CD14-positive monocyte (primary cell): ENCODE results near the gene CGB2. TPM values are rescaled to one million over a fixed set of nuclear protein-coding genes. Genes with fewer than 3 reads are reported as not detected.
"Not testable (repeated sequence)": the region's sequence is repeated elsewhere in the genome, so short reads cannot be mapped to it uniquely, and the experiment has no call there.

Experiments used
- DNase-seq, 3 donors: peaks; one replicate each; pipeline ENCODE4 v3.0.0-alpha.2; 2011 to 2022
- H2AFZ ChIP-seq: 2 replicates; pipeline ENCODE4 v1.6.0; 2012; ENCODE audit warnings: mild to moderate bottlenecking, low read depth, low read length, inconsistent platforms; ENCODE audit not compliant: insufficient read depth, poor library complexity, severe bottlenecking
- H3K27ac ChIP-seq, 2 donors: 1 replicate in 1 of 2; 2 replicates in 1 of 2; pipeline ENCODE4 v1.5.1; 2012 to 2013; ENCODE audit warnings: low read length in 2 of 2, control low read depth in 1 of 2, inconsistent platforms in 1 of 2, low read depth in 1 of 2, mild to moderate bottlenecking in 1 of 2
- H3K27me3 ChIP-seq, 2 donors: one replicate each; pipeline versions ENCODE4 v1.6.0 to v1.6.1; 2011 to 2013; ENCODE audit warnings: low read length in 2 of 2; ENCODE audit not compliant: control insufficient read depth in 2 of 2, insufficient read depth in 2 of 2
- H3K36me3 ChIP-seq, 2 donors: replicated peaks in 1 of 2; 1 replicate in 1 of 2; 2 replicates in 1 of 2; pipeline versions ENCODE4 v1.5.1 to v1.6.1; 2012 to 2013; ENCODE audit warnings: low read length in 2 of 2, control low read depth in 1 of 2, inconsistent platforms in 1 of 2, mild to moderate bottlenecking in 1 of 2; ENCODE audit not compliant: insufficient read depth in 2 of 2, control insufficient read depth in 1 of 2
- H3K4me1 ChIP-seq, 2 donors: 1 replicate in 1 of 2; 2 replicates in 1 of 2; pipeline versions ENCODE4 v1.5.1 to v1.6.1; 2012 to 2013; ENCODE audit warnings: low read length in 2 of 2, control low read depth in 1 of 2, inconsistent platforms in 1 of 2, mild to moderate bottlenecking in 1 of 2, moderate library complexity in 1 of 2; ENCODE audit not compliant: insufficient read depth in 2 of 2, control insufficient read depth in 1 of 2
- H3K4me2 ChIP-seq: replicated peaks from 2 replicates; pipeline ENCODE3; 2012; ENCODE audit warnings: low read length, moderate library complexity, mild to moderate bottlenecking; ENCODE audit not compliant: poor library complexity, severe bottlenecking; ENCODE audit errors: extremely low read depth
- H3K4me3 ChIP-seq, 3 experiments: fragments of 200-600 bp in 1 of 3; sonication (generic) in 1 of 3; replicated peaks in 1 of 3; 1 replicate in 2 of 3; 2 replicates in 1 of 3; pipeline ENCODE4 v1.5.1; 2011 to 2013; ENCODE audit warnings: low read length in 3 of 3, mild to moderate bottlenecking in 3 of 3, control low read depth in 2 of 3, low read depth in 2 of 3, inconsistent platforms in 1 of 3, moderate library complexity in 1 of 3
- H3K79me2 ChIP-seq: 2 replicates; pipeline ENCODE4 v1.6.0; 2012; ENCODE audit warnings: mild to moderate bottlenecking, control low read depth, inconsistent platforms, low read length, moderate library complexity; ENCODE audit not compliant: insufficient read depth
- H3K9ac ChIP-seq: 2 replicates; pipeline ENCODE4 v1.6.0; 2017; ENCODE audit warnings: low read length, mild to moderate bottlenecking; ENCODE audit not compliant: insufficient read depth, poor library complexity, severe bottlenecking
- H3K9me3 ChIP-seq, 2 donors: replicated peaks in 1 of 2; 1 replicate in 1 of 2; 2 replicates in 1 of 2; pipeline versions ENCODE4 v1.5.1 to v1.6.1; 2012 to 2013; ENCODE audit warnings: low read length in 2 of 2, control low read depth in 1 of 2; ENCODE audit not compliant: control insufficient read depth in 1 of 2, insufficient read depth in 1 of 2
- H4K20me1 ChIP-seq: 2 replicates; pipeline ENCODE4 v1.6.0; 2012; ENCODE audit warnings: mild to moderate bottlenecking, low read length, control low read depth, moderate library complexity; ENCODE audit not compliant: insufficient read depth
- H3K27ac Mint-ChIP-seq, 7 donors: one replicate each; pipeline ENCODE4 v1.8.0; 2020; ENCODE audit warnings: mild to moderate bottlenecking in 7 of 7, mixed read lengths in 7 of 7, moderate library complexity in 6 of 7, inconsistent platforms in 2 of 7
- H3K27me3 Mint-ChIP-seq, 3 donors: one replicate each; pipeline ENCODE4 v1.8.0; 2021 to 2022; ENCODE audit warnings: low read depth in 3 of 3, mild to moderate bottlenecking in 3 of 3, mixed read lengths in 3 of 3, moderate library complexity in 3 of 3, inconsistent platforms in 1 of 3
- H3K36me3 Mint-ChIP-seq, 2 donors: one replicate each; pipeline ENCODE4 v1.8.0; 2020; ENCODE audit warnings: mixed read lengths in 2 of 2, inconsistent platforms in 1 of 2, mild to moderate bottlenecking in 1 of 2
- H3K4me1 Mint-ChIP-seq: one replicate; pipeline ENCODE4 v1.8.0; 2020; ENCODE audit warnings: mild to moderate bottlenecking, mixed read lengths
- H3K4me3 Mint-ChIP-seq, 2 donors: one replicate each; pipeline ENCODE4 v1.8.0; 2020; ENCODE audit warnings: mild to moderate bottlenecking in 2 of 2, mixed read lengths in 2 of 2, moderate library complexity in 1 of 2
- H3K9me3 Mint-ChIP-seq, 7 donors: one replicate each; pipeline ENCODE4 v1.8.0; 2020 to 2022; ENCODE audit warnings: mixed read lengths in 7 of 7, mild to moderate bottlenecking in 6 of 7, moderate library complexity in 6 of 7, inconsistent platforms in 2 of 7
- WGBS: methylation state at CpG from one replicate; pipeline ENCODE4 v1.1.5; 2013; ENCODE audit warnings: missing lambda C conversion rate; ENCODE audit not compliant: insufficient coverage; 5-methylcytosine and 5-hydroxymethylcytosine counted together
- intact Hi-C, 2 donors: fragments of 100-400 bp; cut with micrococcal nuclease; formaldehyde crosslinking; loops; one replicate each; pipeline versions ENCODE4 v1.15.0 to v1.15.1; 2023
- polyA plus RNA-seq, 3 donors: library from polyadenylated mRNA; depleted of rRNA in 1 of 3; unstranded in 2 of 3; stranded (reverse) in 1 of 3; fragments of 300-500 nt in 2 of 3; fragments of >200 nt in 1 of 3; fragmentation: Illumina TruSeq in 2 of 3; gene quantifications; 1 replicate in 2 of 3; 2 replicates in 1 of 3; pipeline ENCODE4 v1.2.3, GENCODE V29; 2012 to 2021
- TF ChIP-seq, protein P1 (sequence below): fragments of 200-600 bp; IDR thresholded peaks from one replicate; pipeline ENCODE4 v1.8.0; 2022; ENCODE audit warnings: antibody characterized with exemption, mild to moderate bottlenecking

Gene CGB2
- polyA plus RNA-seq, 3 donors: not detected

DNA sequence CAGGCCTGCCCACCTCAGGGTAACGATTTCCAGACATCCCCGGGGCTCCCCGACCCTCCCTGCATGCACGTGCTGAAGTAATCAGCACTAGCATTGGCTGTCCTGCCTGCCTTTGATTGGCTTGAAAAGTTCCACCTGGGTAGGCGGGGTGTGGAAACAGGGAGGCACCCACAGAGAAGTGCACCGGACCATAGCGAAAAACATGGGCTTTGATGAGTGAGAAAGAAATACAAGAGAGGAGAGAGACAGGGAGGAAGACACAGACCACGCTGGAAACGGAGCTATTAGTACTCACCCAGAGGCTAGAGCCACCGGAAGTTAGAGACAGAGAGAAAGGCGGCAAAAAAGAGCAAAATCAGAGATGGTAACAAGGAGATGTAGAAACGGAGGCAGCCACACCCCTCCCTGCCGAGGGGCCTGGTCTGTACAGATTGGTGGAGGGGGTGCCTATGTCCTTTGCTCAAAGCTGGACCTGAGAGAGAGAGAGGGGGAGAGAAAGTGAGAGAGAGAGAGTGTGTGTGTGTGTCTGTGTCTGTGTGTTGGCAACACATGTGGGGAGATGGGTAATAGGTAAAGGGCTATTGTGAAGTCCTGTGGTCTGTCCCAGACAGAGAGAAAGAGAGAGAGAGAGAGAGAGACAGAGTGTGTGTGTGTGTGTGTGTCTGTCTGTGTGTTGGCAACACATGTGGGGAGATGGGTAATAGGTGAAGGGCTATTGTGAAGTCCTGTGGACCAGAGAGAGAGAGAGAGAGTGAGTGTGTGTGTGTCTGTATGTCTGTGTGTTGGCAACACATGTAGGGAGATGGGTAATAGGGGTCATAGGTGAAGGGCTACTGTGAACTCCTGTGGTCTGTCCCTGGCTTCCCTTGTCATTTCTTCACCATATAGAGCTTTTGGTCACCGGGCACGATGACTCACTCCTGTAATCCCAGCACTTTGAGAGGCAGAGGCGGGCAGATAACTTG lies 10.5 kb upstream of the CGB2 start:
- WGBS: 49% methylated on average over 16 of the region's 16 CpGs
- no peak overlapping the region for H2AFZ ChIP-seq
- Mint-ChIP-seq H3K4me1 (peaks cover 29% of the 10 kb centered on the region), H3K4me3 (peak overlapping the region in 1 of 2 donors; percentile 55), H3K27me3 (peaks cover 36 to 53% (median 50%) of the 10 kb centered on the region in 3 donors), H3K9me3 (peaks cover 0 to 10% (median 5%) of the 10 kb centered on the region in 7 donors), H3K36me3 (peaks cover 9 to 10% of the 10 kb centered on the region in 2 donors), H3K27ac (no peak overlapping the region)
- H3K4me3 ChIP-seq: no peak overlapping the region
- peaks cover 14 to 49% of the 10 kb centered on the region in 2 donors for H3K27me3 ChIP-seq
- TF ChIP-seq, protein P1, sequence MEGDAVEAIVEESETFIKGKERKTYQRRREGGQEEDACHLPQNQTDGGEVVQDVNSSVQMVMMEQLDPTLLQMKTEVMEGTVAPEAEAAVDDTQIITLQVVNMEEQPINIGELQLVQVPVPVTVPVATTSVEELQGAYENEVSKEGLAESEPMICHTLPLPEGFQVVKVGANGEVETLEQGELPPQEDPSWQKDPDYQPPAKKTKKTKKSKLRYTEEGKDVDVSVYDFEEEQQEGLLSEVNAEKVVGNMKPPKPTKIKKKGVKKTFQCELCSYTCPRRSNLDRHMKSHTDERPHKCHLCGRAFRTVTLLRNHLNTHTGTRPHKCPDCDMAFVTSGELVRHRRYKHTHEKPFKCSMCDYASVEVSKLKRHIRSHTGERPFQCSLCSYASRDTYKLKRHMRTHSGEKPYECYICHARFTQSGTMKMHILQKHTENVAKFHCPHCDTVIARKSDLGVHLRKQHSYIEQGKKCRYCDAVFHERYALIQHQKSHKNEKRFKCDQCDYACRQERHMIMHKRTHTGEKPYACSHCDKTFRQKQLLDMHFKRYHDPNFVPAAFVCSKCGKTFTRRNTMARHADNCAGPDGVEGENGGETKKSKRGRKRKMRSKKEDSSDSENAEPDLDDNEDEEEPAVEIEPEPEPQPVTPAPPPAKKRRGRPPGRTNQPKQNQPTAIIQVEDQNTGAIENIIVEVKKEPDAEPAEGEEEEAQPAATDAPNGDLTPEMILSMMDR: no peak
- DNase-seq: peak in 2 of 3 donors; percentile 11 to 47
- peaks cover 24 to 29% of the 10 kb centered on the region in 2 donors for H3K4me1 ChIP-seq
- H3K36me3 ChIP-seq: peaks cover 0 to 2% of the 10 kb centered on the region in 2 donors
- no peaks in the 10 kb centered on the region for H3K79me2 ChIP-seq
- no peak overlapping the region for H3K9ac ChIP-seq
- no peak overlapping the region for H3K27ac ChIP-seq
- no peaks in the 10 kb centered on the region for H4K20me1 ChIP-seq
- no peaks in the 10 kb centered on the region for H3K9me3 ChIP-seq
- intact Hi-C loops: no loop called here
- no peak overlapping the region for H3K4me2 ChIP-seq

DNA sequence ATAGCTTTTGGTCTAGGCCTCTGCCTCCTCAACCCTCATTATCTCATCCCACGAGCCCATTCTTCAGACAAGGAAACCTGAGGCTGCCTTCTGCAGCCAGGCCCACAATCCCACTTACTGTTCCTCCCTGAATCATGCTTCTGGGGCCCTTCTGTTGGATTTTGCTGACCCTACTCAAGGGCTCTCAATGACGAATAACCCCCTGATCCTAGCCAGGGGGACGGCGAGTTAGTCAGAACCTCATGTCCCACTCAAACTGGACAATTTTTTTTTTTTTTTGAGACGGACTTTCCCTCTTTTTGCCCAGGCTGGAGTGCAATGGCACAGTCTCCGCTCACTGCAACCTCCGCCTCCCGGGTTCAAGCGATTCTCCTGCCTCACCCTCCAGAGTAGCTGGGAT lies 9.6 kb upstream of the CGB2 start:
- TF ChIP-seq, protein P1: no peak
- no peak overlapping the region for H3K4me3 ChIP-seq
- H3K4me2 ChIP-seq: no peak overlapping the region
- intact Hi-C loops: no loop called here
- Mint-ChIP-seq H3K4me3 (peak overlapping the region in 1 of 2 donors; percentile 24), H3K4me1 (peaks cover 29% of the 10 kb centered on the region), H3K27ac (no peak overlapping the region), H3K9me3 (peaks cover 0 to 10% (median 5%) of the 10 kb centered on the region in 7 donors), H3K27me3 (peaks cover 36 to 51% (median 45%) of the 10 kb centered on the region in 3 donors), H3K36me3 (peaks cover 4 to 5% of the 10 kb centered on the region in 2 donors)
- H2AFZ ChIP-seq: no peak overlapping the region
- no peak overlapping the region for H3K9ac ChIP-seq
- H3K9me3 ChIP-seq: no peaks in the 10 kb centered on the region
- H3K27ac ChIP-seq: no peak overlapping the region
- no peaks in the 10 kb centered on the region for H4K20me1 ChIP-seq
- peaks cover 14 to 47% of the 10 kb centered on the region in 2 donors for H3K27me3 ChIP-seq
- WGBS: 97% methylated on average over 5 of the region's 9 CpGs
- H3K36me3 ChIP-seq: no peaks in the 10 kb centered on the region
- H3K4me1 ChIP-seq: peaks cover 24 to 29% of the 10 kb centered on the region in 2 donors
- no peaks in the 10 kb centered on the region for H3K79me2 ChIP-seq
- DNase-seq: no peak

DNA sequence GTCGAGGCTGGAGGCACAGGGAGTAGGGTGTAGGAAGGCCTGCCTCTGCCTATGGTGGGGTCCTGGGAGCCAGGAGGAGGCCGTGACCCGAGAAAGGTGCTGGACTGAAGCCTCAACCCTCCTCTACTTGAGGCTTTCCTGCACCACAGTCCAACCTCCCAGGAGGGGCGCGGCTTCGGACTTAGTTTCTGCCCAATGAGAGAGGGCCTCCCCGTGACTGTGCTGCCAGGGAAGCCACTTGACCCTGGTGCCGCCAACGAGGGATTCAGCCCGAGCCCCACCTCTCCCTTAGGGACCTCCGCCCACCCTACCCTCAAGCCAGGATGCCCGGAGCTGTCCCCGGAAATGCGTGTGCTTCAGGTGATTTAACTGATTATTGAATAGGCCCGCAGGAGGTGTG lies 7.5 kb upstream of the CGB2 start, which contains the start of gene CGB3:
CGB3 (minus strand) TSS at position 101 of the 400 bp plus-strand sequence. CDS start 362 bp downstream, outside the sequence.
- H3K4me3 ChIP-seq, H3K27ac ChIP-seq, H3K36me3 ChIP-seq, intact Hi-C loops, H3K9me3 ChIP-seq, DNase-seq, H3K4me1 ChIP-seq, H3K27ac Mint-ChIP-seq, H3K79me2 ChIP-seq, H3K4me3 Mint-ChIP-seq, H4K20me1 ChIP-seq, H3K36me3 Mint-ChIP-seq, H3K9me3 Mint-ChIP-seq, H2AFZ ChIP-seq, H3K4me2 ChIP-seq, H3K9ac ChIP-seq: not testable (repeated sequence)
- peaks cover 5 to 26% of the 10 kb centered on the region in 2 donors for H3K27me3 ChIP-seq
- Mint-ChIP-seq H3K27me3 (peaks cover 25 to 31% (median 28%) of the 10 kb centered on the region in 3 donors), H3K4me1 (peaks cover 13% of the 10 kb centered on the region)
- no CpG with 5 or more reads among the region's 15 CpGs for WGBS
